GM10266 (cell line): ENCODE results near the gene R3HDM4.

Experiments
- DNase-seq: peaks from one replicate; pipeline ENCODE4 v3.0.0; 2012; ENCODE audit errors: extremely low spot score
- CTCF ChIP-seq: IDR thresholded peaks from 2 replicates; pipeline ENCODE4 v1.5.1; 2012; ENCODE audit warnings: mild to moderate bottlenecking, low read depth; ENCODE audit not compliant: control insufficient read depth, insufficient read depth; ENCODE audit errors: missing control alignments

R3HDM4 gene

GRCh38 chr19:939439-939838 lies 26.4 kb upstream of the R3HDM4 start:
- TF ChIP-seq CTCF = no peak
- no peak for DNase-seq

GRCh38 chr19:938233-938923 lies 25.4 kb upstream of the R3HDM4 start:
- TF ChIP-seq CTCF = no peak
- DNase-seq = no peak

GRCh38 chr19:937259-937694 lies 24.3 kb upstream of the R3HDM4 start:
- peak; percentile 71 for DNase-seq
- TF ChIP-seq CTCF = no peak

- no peak for DNase-seq
- TF ChIP-seq CTCF = no peak
Observed at GRCh38 chr19:936175-936546, 23.1 kb upstream of the R3HDM4 start.

GRCh38 chr19:934865-935479 lies 22.0 kb upstream of the R3HDM4 start:
- DNase-seq = no peak
- no peak for TF ChIP-seq CTCF

GRCh38 chr19:934197-934840 lies 21.3 kb upstream of the R3HDM4 start:
- DNase-seq = no peak
- no peak for TF ChIP-seq CTCF

- no peak for DNase-seq
- TF ChIP-seq CTCF = no peak
Observed at GRCh38 chr19:933553-933882, 20.5 kb upstream of the R3HDM4 start.
